ENCODE results near the gene LIMA1.

GRCh38 chr12:50198829-50199228 lies 84.5 kb downstream of the LIMA1 start:
- TF ChIP-seq POLR2AphosphoS5 (IDR thresholded peaks at IDR 0.05; ENCODE audit: borderline replicate concordance, low read depth, low read length) (no peak), EZH2 (IDR thresholded peaks at IDR 0.05) (no peak)

All from SK-N-MC (cell line).